ENCODE results near the gene CNTNAP2. TPM values are rescaled to one million over a fixed set of nuclear protein-coding genes. Genes with fewer than 3 reads are reported as not detected.

The CNTNAP2 gene
- total and polyA plus RNA-seq, 2 donors (not counting 1 experiment from before 2014, with no cell fraction given) = not detected

- H3K4me1 ChIP-seq (ENCODE audit: control insufficient read depth, extremely low read depth, insufficient read depth, low read length) = no peaks in the 10 kb centered on the region
- H3K4me2 ChIP-seq (ENCODE audit: extremely low read depth, insufficient read depth, low read length) = no peak overlapping the region
- H3K9me3 ChIP-seq (ENCODE audit: control insufficient read depth, insufficient read depth, low read depth, low read length) = no peaks in the 10 kb centered on the region
- no peak overlapping the region for H3K4me3 ChIP-seq (replicated peaks in 1 of 4; ENCODE audit: control extremely low read depth in 1 of 4, insufficient read depth in 1 of 4, low read depth in 3 of 4, low read length in 4 of 4)
- no peaks in the 10 kb centered on the region for H3K27me3 ChIP-seq (ENCODE audit: control insufficient read depth, insufficient read depth, low read length)
- no peaks in the 10 kb centered on the region for H3K36me3 ChIP-seq (ENCODE audit: control insufficient read depth, insufficient read depth, low read length)
- H3K79me2 ChIP-seq (ENCODE audit: control insufficient read depth, insufficient read depth, low read length) = no peaks in the 10 kb centered on the region
- no peak overlapping the region for H3K27ac ChIP-seq (ENCODE audit: insufficient read depth, low read length)
- TF ChIP-seq EZH2 (IDR thresholded peaks at IDR 0.05; ENCODE audit: low read length, missing control alignments) = no peak
- TF ChIP-seq CTCF (conservative IDR thresholded peaks at IDR 0.05 in 1 of 2, IDR thresholded peaks at IDR 0.05 in 1 of 2; ENCODE audit: low read depth in 1 of 2, low read length in 2 of 2) = no peak
- no peak for DNase-seq (ENCODE audit: low read depth in 2 of 2)
- H3K9ac ChIP-seq (ENCODE audit: insufficient read depth, low read length) = no peak overlapping the region
- H2AFZ ChIP-seq (ENCODE audit: low read length) = no peak overlapping the region
- no peaks in the 10 kb centered on the region for H4K20me1 ChIP-seq (ENCODE audit: control insufficient read depth, extremely low read depth, insufficient read depth, low read length)
Measured at GRCh38 chr7:147171013-147171391, 1054.4 kb downstream of the CNTNAP2 start.

- no peak for TF ChIP-seq CTCF (conservative IDR thresholded peaks at IDR 0.05 in 1 of 2, IDR thresholded peaks at IDR 0.05 in 1 of 2; ENCODE audit: low read depth in 1 of 2, low read length in 2 of 2)
- no peak for TF ChIP-seq EZH2 (IDR thresholded peaks at IDR 0.05; ENCODE audit: low read length, missing control alignments)
- no peak overlapping the region for H3K4me3 ChIP-seq (replicated peaks in 1 of 4; ENCODE audit: control extremely low read depth in 1 of 4, insufficient read depth in 1 of 4, low read depth in 3 of 4, low read length in 4 of 4)
- no peaks in the 10 kb centered on the region for H4K20me1 ChIP-seq (ENCODE audit: control insufficient read depth, extremely low read depth, insufficient read depth, low read length)
- H3K4me1 ChIP-seq (ENCODE audit: control insufficient read depth, extremely low read depth, insufficient read depth, low read length) = no peaks in the 10 kb centered on the region
- no peak overlapping the region for H3K9ac ChIP-seq (ENCODE audit: insufficient read depth, low read length)
- no peaks in the 10 kb centered on the region for H3K36me3 ChIP-seq (ENCODE audit: control insufficient read depth, insufficient read depth, low read length)
- no peak overlapping the region for H3K4me2 ChIP-seq (ENCODE audit: extremely low read depth, insufficient read depth, low read length)
- no peak overlapping the region for H3K27ac ChIP-seq (ENCODE audit: insufficient read depth, low read length)
- no peak overlapping the region for H2AFZ ChIP-seq (ENCODE audit: low read length)
- DNase-seq (ENCODE audit: low read depth in 2 of 2) = no peak
- no peaks in the 10 kb centered on the region for H3K9me3 ChIP-seq (ENCODE audit: control insufficient read depth, insufficient read depth, low read depth, low read length)
- H3K27me3 ChIP-seq (ENCODE audit: control insufficient read depth, insufficient read depth, low read length) = no peaks in the 10 kb centered on the region
- H3K79me2 ChIP-seq (ENCODE audit: control insufficient read depth, insufficient read depth, low read length) = no peaks in the 10 kb centered on the region
Measured at GRCh38 chr7:147173883-147174282, 1057.3 kb downstream of the CNTNAP2 start.

- Histone ChIP-seq H3K36me3 (ENCODE audit: control insufficient read depth, insufficient read depth, low read length) (no peaks in the 10 kb centered on the region), H3K4me2 (ENCODE audit: extremely low read depth, insufficient read depth, low read length) (no peak overlapping the region), H3K79me2 (ENCODE audit: control insufficient read depth, insufficient read depth, low read length) (no peaks in the 10 kb centered on the region), H4K20me1 (ENCODE audit: control insufficient read depth, extremely low read depth, insufficient read depth, low read length) (no peaks in the 10 kb centered on the region), H3K27me3 (ENCODE audit: control insufficient read depth, insufficient read depth, low read length) (no peaks in the 10 kb centered on the region), H3K4me3 (replicated peaks in 1 of 4; ENCODE audit: control extremely low read depth in 1 of 4, insufficient read depth in 1 of 4, low read depth in 3 of 4, low read length in 4 of 4) (no peak overlapping the region), H3K4me1 (ENCODE audit: control insufficient read depth, extremely low read depth, insufficient read depth, low read length) (no peaks in the 10 kb centered on the region), H3K9ac (ENCODE audit: insufficient read depth, low read length) (no peak overlapping the region), H3K27ac (ENCODE audit: insufficient read depth, low read length) (no peak overlapping the region), H2AFZ (ENCODE audit: low read length) (no peak overlapping the region), H3K9me3 (ENCODE audit: control insufficient read depth, insufficient read depth, low read depth, low read length) (no peaks in the 10 kb centered on the region)
- DNase-seq (ENCODE audit: low read depth in 2 of 2) = peak in 1 of 2 donors; percentile 53
- no peak for TF ChIP-seq CTCF (conservative IDR thresholded peaks at IDR 0.05 in 1 of 2, IDR thresholded peaks at IDR 0.05 in 1 of 2; ENCODE audit: low read depth in 1 of 2, low read length in 2 of 2)
- no peak for TF ChIP-seq EZH2 (IDR thresholded peaks at IDR 0.05; ENCODE audit: low read length, missing control alignments)
Measured at GRCh38 chr7:147182874-147183273, 1066.3 kb downstream of the CNTNAP2 start.

Measured in fibroblast of lung (primary cell).